Middle frontal gyrus (tissue), 1 donor: ENCODE results near the gene TARS3.

Source experiments
- DNase-seq: peaks from one replicate; pipeline ENCODE4 v3.0.0-alpha.2; 2015; ENCODE audit warnings: low spot score; ENCODE audit errors: extremely low spot score

Gene TARS3

GRCh38 chr15:101608201-101608600 is 116.1 kb downstream of the TARS3 start:
- no peak for DNase-seq

- DNase-seq: no peak
Observed at GRCh38 chr15:101607108-101607507, 117.2 kb downstream of the TARS3 start.

GRCh38 chr15:101604124-101604874 is 120.0 kb downstream of the TARS3 start:
- DNase-seq: no peak
